MCF 10A (cell line): ENCODE results near the gene SCGB3A2. TPM values are rescaled to one million over a fixed set of nuclear protein-coding genes. Genes with fewer than 3 reads are reported as not detected.

Experiments
- BruUV-seq: library from RNA; stranded (reverse); fragments of 400-500 nt; replicated peaks from 2 replicates; lab custom pipeline; 2021; lab: Mats Ljungman, UMichigan
- CTCF ChIA-PET: fragments of 300-600 bp; sonication (Branson Sonifier 250); formaldehyde crosslinking; extraction: SDS; loops from one replicate; lab custom pipeline; 2021; ENCODE audit warnings: antibody characterized with exemption, inconsistent platforms; lab: Yijun Ruan, JAX
- POLR2A ChIA-PET: fragments of 300-600, 350-650 bp; sonication (Branson Sonifier 250); formaldehyde crosslinking; extraction: SDS; loops from one replicate; lab custom pipeline; 2020; ENCODE audit warnings: antibody characterized with exemption, inconsistent platforms; lab: Yijun Ruan, JAX
- DNase-seq: peaks from one replicate; pipeline ENCODE4 v3.0.0-alpha.2; 2018; ENCODE audit not compliant: unreplicated experiment
- H3K27ac Mint-ChIP-seq: one replicate; pipeline ENCODE4 v1.8.0; 2022; ENCODE audit warnings: mild to moderate bottlenecking, low read depth, mixed read lengths; ENCODE audit not compliant: unreplicated experiment
- H3K27me3 Mint-ChIP-seq: one replicate; pipeline ENCODE4 v1.8.0; 2022; ENCODE audit warnings: mixed read lengths; ENCODE audit not compliant: insufficient read depth, unreplicated experiment
- H3K36me3 Mint-ChIP-seq: one replicate; pipeline ENCODE4 v1.8.0; 2022; ENCODE audit warnings: mild to moderate bottlenecking, moderate library complexity, mixed read lengths; ENCODE audit not compliant: insufficient read depth, unreplicated experiment
- H3K4me1 Mint-ChIP-seq: one replicate; pipeline ENCODE4 v1.8.0; 2022; ENCODE audit warnings: mixed read lengths; ENCODE audit not compliant: insufficient read depth, unreplicated experiment
- H3K4me3 Mint-ChIP-seq: one replicate; pipeline ENCODE4 v1.8.0; 2022; ENCODE audit warnings: mild to moderate bottlenecking, moderate library complexity, mixed read lengths; ENCODE audit not compliant: unreplicated experiment
- H3K9me3 Mint-ChIP-seq: one replicate; pipeline ENCODE4 v1.8.0; 2022; ENCODE audit warnings: mixed read lengths; ENCODE audit not compliant: unreplicated experiment
- intact Hi-C: fragments of 100-400 bp; cut with micrococcal nuclease; formaldehyde crosslinking; loops from 2 replicates; pipeline ENCODE4 v1.14.1; 2022
- total RNA-seq: library from RNA; stranded (reverse); gene quantifications from 2 replicates; pipeline ENCODE4 v1.2.3, GENCODE V29; 2022
- TF ChIP-seq, protein P1 (sequence below): fragments of 200-600 bp; IDR thresholded peaks from one replicate; pipeline ENCODE4 v1.8.0; 2022; ENCODE audit warnings: antibody characterized with exemption, mild to moderate bottlenecking; ENCODE audit not compliant: unreplicated experiment

SCGB3A2 gene
- total RNA-seq, 1 experiment from 2014 or later, result not detected

GRCh38 chr5:147925020-147925419, 46.5 kb downstream of the SCGB3A2 start:
- POLR2A ChIA-PET, result interaction anchor here (1.1 kb wide), 2 partner anchors 14 to 38 kb away, joined by 3 to 5 read pairs; no protein-coding TSS in a partner anchor
- BruUV-seq, result no TSS peak

GRCh38 chr5:147927901-147928300, 49.4 kb downstream of the SCGB3A2 start:
- DNase-seq, result no peak
- ChIA-PET CTCF (interaction anchor here (0.6 to 10.8 kb wide), 5 partner anchors 43 to 406 kb away, joined by 3 to 415 read pairs (median 4); partner anchors contain the start of gene SCGB3A2), POLR2A (interaction anchor here (0.7 to 1.3 kb wide), 4 partner anchors 10 to 174 kb away, joined by 3 to 5 read pairs (median 4); no protein-coding TSS in a partner anchor)
- no peaks in the 10 kb centered on the region for H3K9me3 Mint-ChIP-seq
- no peaks in the 10 kb centered on the region for H3K36me3 Mint-ChIP-seq
- TF ChIP-seq, protein P1, sequence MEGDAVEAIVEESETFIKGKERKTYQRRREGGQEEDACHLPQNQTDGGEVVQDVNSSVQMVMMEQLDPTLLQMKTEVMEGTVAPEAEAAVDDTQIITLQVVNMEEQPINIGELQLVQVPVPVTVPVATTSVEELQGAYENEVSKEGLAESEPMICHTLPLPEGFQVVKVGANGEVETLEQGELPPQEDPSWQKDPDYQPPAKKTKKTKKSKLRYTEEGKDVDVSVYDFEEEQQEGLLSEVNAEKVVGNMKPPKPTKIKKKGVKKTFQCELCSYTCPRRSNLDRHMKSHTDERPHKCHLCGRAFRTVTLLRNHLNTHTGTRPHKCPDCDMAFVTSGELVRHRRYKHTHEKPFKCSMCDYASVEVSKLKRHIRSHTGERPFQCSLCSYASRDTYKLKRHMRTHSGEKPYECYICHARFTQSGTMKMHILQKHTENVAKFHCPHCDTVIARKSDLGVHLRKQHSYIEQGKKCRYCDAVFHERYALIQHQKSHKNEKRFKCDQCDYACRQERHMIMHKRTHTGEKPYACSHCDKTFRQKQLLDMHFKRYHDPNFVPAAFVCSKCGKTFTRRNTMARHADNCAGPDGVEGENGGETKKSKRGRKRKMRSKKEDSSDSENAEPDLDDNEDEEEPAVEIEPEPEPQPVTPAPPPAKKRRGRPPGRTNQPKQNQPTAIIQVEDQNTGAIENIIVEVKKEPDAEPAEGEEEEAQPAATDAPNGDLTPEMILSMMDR, result no peak
- no peak overlapping the region for H3K4me3 Mint-ChIP-seq
- intact Hi-C loops, result no loop called here
- no TSS peak for BruUV-seq
- H3K27me3 Mint-ChIP-seq, result no peaks in the 10 kb centered on the region
- no peaks in the 10 kb centered on the region for H3K4me1 Mint-ChIP-seq
- H3K27ac Mint-ChIP-seq, result no peak overlapping the region

More at GRCh38 chr5:147925020-147925419, 46.5 kb downstream of the SCGB3A2 start:
- no peaks in the 10 kb centered on the region for H3K36me3 Mint-ChIP-seq
- no peaks in the 10 kb centered on the region for H3K27me3 Mint-ChIP-seq
- no peak for DNase-seq
- intact Hi-C loops, result no loop called here
- CTCF ChIA-PET, result interaction anchor here (0.7 to 5.9 kb wide), 10 partner anchors 9 to 924 kb away, joined by 3 to 87 read pairs (median 5); partner anchors contain the start of gene C5orf46
- H3K4me3 Mint-ChIP-seq, result no peak overlapping the region
- TF ChIP-seq, protein P1, result no peak
- no peaks in the 10 kb centered on the region for H3K9me3 Mint-ChIP-seq
- no peak overlapping the region for H3K27ac Mint-ChIP-seq
- no peaks in the 10 kb centered on the region for H3K4me1 Mint-ChIP-seq

GRCh38 chr5:147930769-147931168, 52.3 kb downstream of the SCGB3A2 start:
- no peak overlapping the region for H3K27ac Mint-ChIP-seq
- intact Hi-C loops, result no loop called here
- no peaks in the 10 kb centered on the region for H3K4me1 Mint-ChIP-seq
- no peaks in the 10 kb centered on the region for H3K9me3 Mint-ChIP-seq
- DNase-seq, result no peak
- no peaks in the 10 kb centered on the region for H3K27me3 Mint-ChIP-seq
- ChIA-PET POLR2A (no interaction called here), CTCF (interaction anchor here (0.5 to 10.8 kb wide), 10 partner anchors 7 to 1105 kb away, joined by 3 to 415 read pairs (median 4); partner anchors contain the start of gene SCGB3A2)
- TF ChIP-seq, protein P1, result no peak
- no peak overlapping the region for H3K4me3 Mint-ChIP-seq
- no TSS peak for BruUV-seq
- no peaks in the 10 kb centered on the region for H3K36me3 Mint-ChIP-seq

Other genes starting within 250 kb of the SCGB3A2 start
- gene JAKMIP2, start 96.0 kb upstream of the SCGB3A2 start, total RNA-seq, result not detected in 2 replicates
- 1.5 and 4.0 TPM in 2 replicates for gene SPINK1, start 47.0 kb upstream of the SCGB3A2 start, total RNA-seq
- 2.1 and 5.7 TPM in 2 replicates for gene C5orf46, start 27.8 kb downstream of the SCGB3A2 start, total RNA-seq
- gene SPINK5, start 185.3 kb downstream of the SCGB3A2 start, total RNA-seq, result 0.96 and 3.1 TPM in 2 replicates